ENCODE data around the gene PHACTR3.

Gene PHACTR3

GRCh38 chr20:59646487-59646886, 42.1 kb downstream of the PHACTR3 start:
- DNase-seq (ENCODE audit: low read depth, low spot score) = no peak

- DNase-seq (ENCODE audit: low read depth, low spot score) = no peak
Observed at GRCh38 chr20:59647271-59647670, 42.9 kb downstream of the PHACTR3 start.

- DNase-seq (ENCODE audit: low read depth, low spot score) = no peak
Observed at GRCh38 chr20:59648466-59649070, 44.2 kb downstream of the PHACTR3 start.

GRCh38 chr20:59650418-59650817, 46.1 kb downstream of the PHACTR3 start:
- DNase-seq (ENCODE audit: low read depth, low spot score) = no peak

- DNase-seq (ENCODE audit: low read depth, low spot score) = no peak
Observed at GRCh38 chr20:59652381-59652780, 48.0 kb downstream of the PHACTR3 start.

- no peak for DNase-seq (ENCODE audit: low read depth, low spot score)
Observed at GRCh38 chr20:59656417-59656816, 52.1 kb downstream of the PHACTR3 start.

GRCh38 chr20:59657459-59658046, 53.2 kb downstream of the PHACTR3 start:
- no peak for DNase-seq (ENCODE audit: low read depth, low spot score)

- DNase-seq (ENCODE audit: low read depth, low spot score) = no peak
Observed at GRCh38 chr20:59660471-59660870, 56.1 kb downstream of the PHACTR3 start.

- no peak for DNase-seq (ENCODE audit: low read depth, low spot score)
Observed at GRCh38 chr20:59661153-59661552, 56.8 kb downstream of the PHACTR3 start.

- no peak for DNase-seq (ENCODE audit: low read depth, low spot score)
Observed at GRCh38 chr20:59661621-59662020, 57.3 kb downstream of the PHACTR3 start.

- no peak for DNase-seq (ENCODE audit: low read depth, low spot score)
Observed at GRCh38 chr20:59662161-59662560, 57.8 kb downstream of the PHACTR3 start.

GRCh38 chr20:59662856-59663512, 58.6 kb downstream of the PHACTR3 start:
- no peak for DNase-seq (ENCODE audit: low read depth, low spot score)

- no peak for DNase-seq (ENCODE audit: low read depth, low spot score)
Observed at GRCh38 chr20:59663513-59664060, 59.2 kb downstream of the PHACTR3 start.

- DNase-seq (ENCODE audit: low read depth, low spot score) = no peak
Observed at GRCh38 chr20:59664421-59664941, 60.1 kb downstream of the PHACTR3 start.

- DNase-seq (ENCODE audit: low read depth, low spot score) = no peak
Observed at GRCh38 chr20:59665656-59666555, 61.6 kb downstream of the PHACTR3 start.

- no peak for DNase-seq (ENCODE audit: low read depth, low spot score)
Observed at GRCh38 chr20:59666586-59666985, 62.2 kb downstream of the PHACTR3 start.

GRCh38 chr20:59667131-59667530, 62.8 kb downstream of the PHACTR3 start:
- no peak for DNase-seq (ENCODE audit: low read depth, low spot score)

- no peak for DNase-seq (ENCODE audit: low read depth, low spot score)
Observed at GRCh38 chr20:59667981-59668515, 63.7 kb downstream of the PHACTR3 start.

- DNase-seq (ENCODE audit: low read depth, low spot score) = no peak
Observed at GRCh38 chr20:59668926-59669850, 64.8 kb downstream of the PHACTR3 start.

GRCh38 chr20:59670786-59671492, 66.6 kb downstream of the PHACTR3 start:
- DNase-seq (ENCODE audit: low read depth, low spot score) = no peak
